Activated CD8-positive, alpha-beta T cell treated with anti-CD3 and anti-CD28 coated beads, Interleukin-2, amount 10 ng/mL, durations not matched to agents 7 days and 5 days (primary cell): ENCODE results near the gene GUCY1A2. TPM values are rescaled to one million over a fixed set of nuclear protein-coding genes. Genes with fewer than 3 reads are reported as not detected.

Experiments used
- ATAC-seq: fragments of 150-1000 bp; cut with Tn5 transposase; one replicate; pipeline ENCODE4 v1.10.0; 2021; ENCODE audit warnings: moderate library complexity
- CTCF ChIA-PET: fragments of 350-600 bp; sonication (Branson Sonifier 250); formaldehyde crosslinking; loops from one replicate; lab custom pipeline; 2021; ENCODE audit warnings: antibody characterized with exemption; lab: Charles Lee
- POLR2A ChIA-PET: fragments of 350-600 bp; sonication (Branson Sonifier 250); formaldehyde crosslinking; loops from one replicate; lab custom pipeline; 2021; ENCODE audit warnings: antibody characterized with exemption; lab: Charles Lee
- DNase-seq: peaks from one replicate; pipeline ENCODE4 v3.0.0-alpha.2; 2020
- H3K27ac Mint-ChIP-seq: one replicate; pipeline ENCODE4 v1.8.0; 2021; ENCODE audit warnings: mild to moderate bottlenecking, mixed read lengths
- H3K27me3 Mint-ChIP-seq: one replicate; pipeline ENCODE4 v1.8.0; 2021; ENCODE audit warnings: low read depth, mixed read lengths
- H3K36me3 Mint-ChIP-seq: one replicate; pipeline ENCODE4 v1.8.0; 2021; ENCODE audit warnings: low read depth, mixed read lengths
- H3K4me1 Mint-ChIP-seq: one replicate; pipeline ENCODE4 v1.8.0; 2021; ENCODE audit warnings: low read depth, mixed read lengths
- H3K4me3 Mint-ChIP-seq: one replicate; pipeline ENCODE4 v1.8.0; 2021; ENCODE audit warnings: mild to moderate bottlenecking, mixed read lengths
- H3K9me3 Mint-ChIP-seq: one replicate; pipeline ENCODE4 v1.8.0; 2022; ENCODE audit warnings: mixed read lengths; ENCODE audit not compliant: insufficient read depth
- total RNA-seq, 2 experiments: library from RNA; stranded (reverse); gene quantifications; one replicate each; pipeline ENCODE4 v1.2.3, GENCODE V29; 2021

The GUCY1A2 gene
- total RNA-seq, 2 experiments from 2014 or later: not detected

DNA sequence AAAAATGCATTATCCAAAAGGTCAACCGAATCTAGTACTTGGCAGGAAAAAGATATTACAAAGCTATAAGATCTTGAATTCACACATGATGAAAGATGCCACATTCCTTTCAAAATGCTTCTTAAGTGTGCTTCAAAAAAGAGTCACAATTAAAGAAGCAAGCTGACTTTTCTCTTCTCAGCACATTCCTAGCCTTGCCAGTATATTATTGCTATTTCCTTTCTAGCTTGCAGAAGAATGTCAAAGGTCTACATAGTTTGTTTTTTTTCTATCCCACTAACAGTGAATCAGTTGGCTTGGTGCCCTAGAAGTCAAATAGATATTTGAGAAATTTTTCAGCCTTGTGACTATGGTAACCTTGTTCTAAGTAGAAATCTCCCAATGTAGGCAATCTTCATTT lies 56.8 kb downstream of the GUCY1A2 start:
- H3K27me3 Mint-ChIP-seq: no peaks in the 10 kb centered on the region
- H3K4me3 Mint-ChIP-seq: no peak overlapping the region
- no peaks in the 10 kb centered on the region for H3K9me3 Mint-ChIP-seq
- no peaks in the 10 kb centered on the region for H3K4me1 Mint-ChIP-seq
- no peak overlapping the region for H3K27ac Mint-ChIP-seq
- H3K36me3 Mint-ChIP-seq: no peaks in the 10 kb centered on the region
- DNase-seq: no peak
- no peak for ATAC-seq
- ChIA-PET POLR2A (no interaction called here), CTCF (no interaction called here)

DNA sequence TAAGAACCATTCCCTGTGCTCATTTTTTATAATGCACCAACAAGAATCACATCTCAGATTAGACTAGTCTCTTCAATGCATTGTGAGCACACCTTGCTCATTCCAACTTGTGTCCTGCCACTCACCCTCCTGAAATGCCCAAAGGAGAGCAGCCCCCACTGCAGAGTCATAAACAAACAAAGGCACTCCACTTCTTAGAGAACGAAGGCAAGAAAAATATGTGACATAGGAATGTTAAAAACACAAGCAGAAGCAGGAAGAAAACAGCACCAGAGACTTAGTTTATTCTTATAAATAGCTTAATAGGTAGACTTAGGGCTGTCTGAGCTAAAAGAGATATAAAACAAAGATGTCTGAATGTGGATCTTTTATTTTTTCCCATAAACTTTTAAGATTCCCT lies 57.2 kb downstream of the GUCY1A2 start:
- no peaks in the 10 kb centered on the region for H3K36me3 Mint-ChIP-seq
- H3K9me3 Mint-ChIP-seq: no peaks in the 10 kb centered on the region
- ATAC-seq (no peak), DNase-seq (no peak)
- no peaks in the 10 kb centered on the region for H3K4me1 Mint-ChIP-seq
- no peaks in the 10 kb centered on the region for H3K27me3 Mint-ChIP-seq
- POLR2A ChIA-PET: no interaction called here
- H3K27ac Mint-ChIP-seq: no peak overlapping the region
- no peak overlapping the region for H3K4me3 Mint-ChIP-seq
- CTCF ChIA-PET: no interaction called here

DNA sequence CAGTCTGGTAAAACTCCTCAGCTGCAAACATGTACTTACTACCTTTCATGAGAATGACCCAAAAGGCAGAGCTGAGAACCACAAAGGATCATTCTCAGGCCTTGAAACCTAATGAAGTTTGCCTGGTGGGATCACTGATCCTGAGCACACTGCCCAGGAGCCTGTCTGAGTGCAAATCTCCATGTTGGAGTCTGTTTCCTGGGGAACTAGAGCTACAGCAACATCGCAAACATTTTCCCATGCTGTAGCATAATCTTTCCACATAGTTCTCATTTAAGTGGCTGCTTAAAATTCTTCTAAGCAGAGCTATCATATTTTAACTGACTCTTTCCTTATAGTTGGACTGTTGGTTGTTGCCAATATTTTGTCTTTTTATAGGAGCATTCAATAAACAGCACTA lies 58.5 kb downstream of the GUCY1A2 start:
- Mint-ChIP-seq H3K36me3 (no peaks in the 10 kb centered on the region), H3K27me3 (no peaks in the 10 kb centered on the region), H3K9me3 (no peaks in the 10 kb centered on the region), H3K27ac (no peak overlapping the region), H3K4me1 (no peaks in the 10 kb centered on the region), H3K4me3 (no peak overlapping the region)
- ATAC-seq (no peak), DNase-seq (no peak)
- POLR2A ChIA-PET: no interaction called here
- CTCF ChIA-PET: no interaction called here

DNA sequence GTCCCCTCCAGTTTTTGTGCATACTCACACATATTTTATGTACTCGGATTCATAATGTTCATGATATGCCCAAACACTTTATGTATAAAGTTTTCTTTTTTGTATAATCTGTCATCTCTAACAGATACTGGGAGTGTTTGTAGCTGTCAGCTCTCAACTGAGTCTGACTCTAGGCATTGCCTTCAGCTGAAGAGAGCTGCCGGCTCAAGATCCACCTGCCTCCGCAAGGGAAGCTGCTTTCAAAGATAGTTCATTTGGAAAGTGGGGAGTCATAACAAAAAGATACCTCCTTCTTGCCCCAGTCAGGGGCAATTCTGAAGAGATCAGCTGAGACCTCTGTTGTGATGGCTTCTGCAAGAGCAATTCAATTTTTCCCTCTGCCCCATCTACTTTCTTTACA lies 58.9 kb downstream of the GUCY1A2 start:
- no peak for DNase-seq
- no peak overlapping the region for H3K27ac Mint-ChIP-seq
- ATAC-seq: no peak
- H3K4me3 Mint-ChIP-seq: no peak overlapping the region
- H3K36me3 Mint-ChIP-seq: no peaks in the 10 kb centered on the region
- H3K27me3 Mint-ChIP-seq: no peaks in the 10 kb centered on the region
- H3K9me3 Mint-ChIP-seq: no peaks in the 10 kb centered on the region
- POLR2A ChIA-PET: no interaction called here
- no peaks in the 10 kb centered on the region for H3K4me1 Mint-ChIP-seq
- CTCF ChIA-PET: no interaction called here

DNA sequence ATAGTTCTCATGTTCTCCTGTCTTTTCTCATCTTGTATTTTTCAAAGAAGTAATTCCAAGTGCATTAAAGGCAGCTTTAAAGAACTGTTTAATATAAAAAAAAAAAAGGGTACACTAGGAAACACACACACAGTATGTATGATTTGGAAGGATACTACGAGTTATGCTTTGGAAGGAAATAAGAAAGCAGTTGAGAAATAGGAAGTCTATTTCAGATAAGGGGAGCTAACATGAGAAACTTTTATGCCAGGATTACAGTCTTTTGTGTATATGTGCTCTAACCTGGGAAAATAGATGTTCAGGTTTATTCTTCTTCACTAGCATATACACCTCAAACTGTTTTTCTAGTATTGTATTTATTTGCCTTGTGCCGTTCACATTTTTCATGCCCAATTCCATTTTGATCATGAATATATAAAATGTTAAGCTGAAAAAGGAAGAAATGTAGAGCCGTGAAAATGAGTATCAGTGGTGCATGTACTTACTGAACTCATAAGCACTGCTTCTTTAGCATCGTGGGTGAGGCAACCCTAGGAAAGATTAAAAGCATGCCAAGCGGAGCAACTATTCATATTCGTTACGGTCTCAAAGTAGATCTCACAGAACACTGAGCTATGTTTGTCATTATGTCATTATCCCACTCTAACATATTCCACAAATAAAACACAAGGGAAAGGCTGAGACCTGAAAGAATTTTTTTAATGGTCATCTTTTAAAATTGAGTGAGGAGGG lies 59.6 kb downstream of the GUCY1A2 start:
- CTCF ChIA-PET: no interaction called here
- H3K4me3 Mint-ChIP-seq: no peak overlapping the region
- H3K36me3 Mint-ChIP-seq: no peaks in the 10 kb centered on the region
- DNase-seq (no peak), ATAC-seq (no peak)
- H3K27me3 Mint-ChIP-seq: no peaks in the 10 kb centered on the region
- no peaks in the 10 kb centered on the region for H3K4me1 Mint-ChIP-seq
- no peak overlapping the region for H3K27ac Mint-ChIP-seq
- no peaks in the 10 kb centered on the region for H3K9me3 Mint-ChIP-seq
- POLR2A ChIA-PET: no interaction called here

GRCh38 chr11:106957030-106957482 lies 61.2 kb downstream of the GUCY1A2 start:
- H3K4me1 Mint-ChIP-seq: no peaks in the 10 kb centered on the region
- DNase-seq (no peak), ATAC-seq (no peak)
- ChIA-PET CTCF (no interaction called here), POLR2A (no interaction called here)
- no peaks in the 10 kb centered on the region for H3K9me3 Mint-ChIP-seq
- no peak overlapping the region for H3K4me3 Mint-ChIP-seq
- no peak overlapping the region for H3K27ac Mint-ChIP-seq
- no peaks in the 10 kb centered on the region for H3K36me3 Mint-ChIP-seq
- no peaks in the 10 kb centered on the region for H3K27me3 Mint-ChIP-seq

GRCh38 chr11:106950067-106950491 lies 68.2 kb downstream of the GUCY1A2 start:
- ChIA-PET POLR2A (no interaction called here), CTCF (no interaction called here)
- Mint-ChIP-seq H3K4me3 (no peak overlapping the region), H3K27ac (no peak overlapping the region), H3K9me3 (no peaks in the 10 kb centered on the region), H3K4me1 (no peaks in the 10 kb centered on the region), H3K27me3 (no peaks in the 10 kb centered on the region), H3K36me3 (no peaks in the 10 kb centered on the region)
- DNase-seq (no peak), ATAC-seq (no peak)

- ChIA-PET POLR2A (no interaction called here), CTCF (no interaction called here)
- H3K4me1 Mint-ChIP-seq: no peaks in the 10 kb centered on the region
- H3K36me3 Mint-ChIP-seq: no peaks in the 10 kb centered on the region
- no peak for ATAC-seq
- H3K27ac Mint-ChIP-seq: no peak overlapping the region
- DNase-seq: no peak
- no peaks in the 10 kb centered on the region for H3K9me3 Mint-ChIP-seq
- H3K4me3 Mint-ChIP-seq: no peak overlapping the region
- no peaks in the 10 kb centered on the region for H3K27me3 Mint-ChIP-seq
Observed at GRCh38 chr11:106943089-106943488, 75.2 kb downstream of the GUCY1A2 start.

DNA sequence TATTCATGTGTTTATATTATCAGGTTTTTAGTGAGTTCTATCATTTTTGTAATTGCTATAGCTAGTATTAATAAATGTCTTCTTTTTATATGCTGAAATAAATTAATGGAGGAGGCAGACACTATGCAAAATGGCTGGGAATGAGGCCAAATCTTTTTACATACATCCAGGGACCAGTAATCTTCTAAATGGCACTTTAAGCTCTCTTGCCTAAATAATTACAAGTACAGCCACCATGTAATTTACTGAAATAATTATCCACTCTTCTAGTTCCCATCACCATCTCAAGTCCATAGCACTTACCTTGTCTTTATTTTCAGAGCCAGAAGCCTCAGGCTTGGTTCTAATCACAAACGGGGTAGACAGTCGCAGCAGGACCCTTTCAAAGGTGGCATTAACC lies 79.1 kb downstream of the GUCY1A2 start:
- ChIA-PET CTCF (no interaction called here), POLR2A (no interaction called here)
- ATAC-seq (no peak), DNase-seq (no peak)
- Mint-ChIP-seq H3K9me3 (no peaks in the 10 kb centered on the region), H3K4me1 (no peaks in the 10 kb centered on the region), H3K27me3 (no peaks in the 10 kb centered on the region), H3K4me3 (no peak overlapping the region), H3K36me3 (no peaks in the 10 kb centered on the region), H3K27ac (no peak overlapping the region)

DNA sequence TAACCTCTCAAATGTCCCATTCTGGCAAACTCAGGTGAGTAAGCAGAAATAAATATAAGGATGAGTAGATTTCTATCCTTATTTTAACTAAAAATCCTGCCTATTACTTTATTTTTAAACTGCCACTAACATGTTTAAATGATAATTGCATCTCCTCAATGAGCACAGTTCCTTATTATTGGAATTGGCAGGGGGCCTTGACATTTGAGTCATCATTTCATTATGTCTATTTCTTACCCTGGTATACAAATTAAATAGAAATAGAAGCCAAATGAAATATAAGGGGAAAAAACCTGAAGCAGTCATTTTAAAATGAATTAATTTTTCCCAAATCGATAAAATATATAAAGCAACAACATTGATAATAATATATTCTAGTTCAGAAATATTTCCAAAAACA lies 81.2 kb downstream of the GUCY1A2 start:
- Mint-ChIP-seq H3K27ac (no peak overlapping the region), H3K36me3 (no peaks in the 10 kb centered on the region), H3K27me3 (no peaks in the 10 kb centered on the region), H3K4me3 (no peak overlapping the region), H3K9me3 (no peaks in the 10 kb centered on the region), H3K4me1 (no peaks in the 10 kb centered on the region)
- ChIA-PET CTCF (no interaction called here), POLR2A (no interaction called here)
- ATAC-seq (no peak), DNase-seq (no peak)

GRCh38 chr11:106925245-106925644 lies 93.0 kb downstream of the GUCY1A2 start:
- no peaks in the 10 kb centered on the region for H3K36me3 Mint-ChIP-seq
- POLR2A ChIA-PET: no interaction called here
- no peaks in the 10 kb centered on the region for H3K27me3 Mint-ChIP-seq
- H3K4me3 Mint-ChIP-seq: no peak overlapping the region
- ATAC-seq: no peak
- DNase-seq: no peak
- CTCF ChIA-PET: no interaction called here
- H3K9me3 Mint-ChIP-seq: peaks cover 5% of the 10 kb centered on the region
- H3K4me1 Mint-ChIP-seq: no peaks in the 10 kb centered on the region
- H3K27ac Mint-ChIP-seq: no peak overlapping the region

DNA sequence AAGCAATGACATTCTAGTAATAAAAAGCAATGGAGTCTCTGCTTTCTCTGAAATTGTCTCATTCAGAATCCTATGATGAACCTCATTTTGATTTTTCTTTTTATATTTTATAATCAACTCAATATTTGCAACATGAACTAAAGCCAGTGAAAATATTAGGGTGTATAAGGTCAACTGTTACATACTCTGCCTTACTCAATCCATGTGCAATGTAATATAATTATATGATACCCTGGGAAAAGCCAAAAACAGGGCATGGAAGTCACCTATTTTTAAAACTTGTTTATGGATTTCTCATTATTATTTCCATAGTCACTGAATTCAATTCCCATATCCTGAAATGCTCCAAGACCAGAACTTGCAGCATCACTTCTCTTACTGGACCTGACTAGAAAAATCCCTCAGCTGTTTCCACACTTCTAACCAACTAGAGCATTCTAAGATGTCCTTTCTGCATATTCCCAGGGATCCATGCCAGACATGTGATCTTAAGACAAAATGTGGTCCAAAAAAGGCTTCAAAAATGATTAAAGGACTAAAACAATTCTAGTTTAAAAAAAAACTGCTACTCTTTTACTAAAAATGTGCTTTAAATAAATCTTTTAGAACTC lies 97.3 kb downstream of the GUCY1A2 start:
- POLR2A ChIA-PET: no interaction called here

More for the DNA sequence above, 97.3 kb downstream of the GUCY1A2 start:
- CTCF ChIA-PET: no interaction called here
- no peaks in the 10 kb centered on the region for H3K4me1 Mint-ChIP-seq
- no peaks in the 10 kb centered on the region for H3K36me3 Mint-ChIP-seq
- ATAC-seq (no peak), DNase-seq (no peak)
- no peaks in the 10 kb centered on the region for H3K27me3 Mint-ChIP-seq
- H3K27ac Mint-ChIP-seq: no peak overlapping the region
- no peak overlapping the region for H3K4me3 Mint-ChIP-seq
- no peaks in the 10 kb centered on the region for H3K9me3 Mint-ChIP-seq
